GM11168 (cell line): Measurements from ENCODE around the gene CPSF3.

Experiments used
- in situ Hi-C: fragments of 300-500 bp; cut with MboI; formaldehyde crosslinking; loops from one replicate; pipeline ENCODE4 v1.12.0; 2022; ENCODE audit warnings: low sequenced_read_pairs; ENCODE audit not compliant: unreplicated experiment

The CPSF3 gene

GRCh38 chr2:9461079-9461478, 37.6 kb downstream of the CPSF3 start:
- in situ Hi-C loops: no loop called here

GRCh38 chr2:9462313-9462712, 38.9 kb downstream of the CPSF3 start:
- in situ Hi-C loops: no loop called here

- in situ Hi-C loops: no loop called here
Observed at GRCh38 chr2:9462886-9463697, 39.6 kb downstream of the CPSF3 start.

GRCh38 chr2:9463698-9464034, 40.2 kb downstream of the CPSF3 start:
- in situ Hi-C loops: no loop called here

- in situ Hi-C loops: no loop called here
Observed at GRCh38 chr2:9465170-9465569, 41.7 kb downstream of the CPSF3 start.

- in situ Hi-C loops: no loop called here
Observed at GRCh38 chr2:9466147-9466683, 42.8 kb downstream of the CPSF3 start.

GRCh38 chr2:9467687-9468086, 44.2 kb downstream of the CPSF3 start:
- in situ Hi-C loops: no loop called here

GRCh38 chr2:9471206-9471605, 47.8 kb downstream of the CPSF3 start:
- in situ Hi-C loops: no loop called here

GRCh38 chr2:9472511-9472910, 49.1 kb downstream of the CPSF3 start:
- in situ Hi-C loops: no loop called here

- in situ Hi-C loops: no loop called here
Observed at GRCh38 chr2:9473308-9473984, 50.0 kb downstream of the CPSF3 start.

GRCh38 chr2:9473985-9474360, 50.5 kb downstream of the CPSF3 start:
- in situ Hi-C loops: no loop called here

- in situ Hi-C loops: no loop called here
Observed at GRCh38 chr2:9474361-9475057, 51.1 kb downstream of the CPSF3 start, which contains the start of gene IAH1. Gene IAH1 (plus strand): TSS chr2:9474551. CDS start chr2:9474567, 16 bp downstream.

- in situ Hi-C loops: no loop called here
Observed at GRCh38 chr2:9477914-9478313, 54.5 kb downstream of the CPSF3 start.

- in situ Hi-C loops: no loop called here
Observed at GRCh38 chr2:9478526-9478925, 55.1 kb downstream of the CPSF3 start.

GRCh38 chr2:9480157-9480556, 56.7 kb downstream of the CPSF3 start:
- in situ Hi-C loops: no loop called here

- in situ Hi-C loops: no loop called here
Observed at GRCh38 chr2:9483107-9483506, 59.7 kb downstream of the CPSF3 start.

GRCh38 chr2:9484533-9484932, 61.1 kb downstream of the CPSF3 start:
- in situ Hi-C loops: no loop called here

- in situ Hi-C loops: no loop called here
Observed at GRCh38 chr2:9488583-9489547, 65.4 kb downstream of the CPSF3 start.

- in situ Hi-C loops: no loop called here
Observed at GRCh38 chr2:9490789-9491188, 67.3 kb downstream of the CPSF3 start.

GRCh38 chr2:9492927-9493326, 69.5 kb downstream of the CPSF3 start:
- in situ Hi-C loops: no loop called here
